Neural crest cell (in vitro differentiated cells): ENCODE data around the gene SRPK3. TPM values are rescaled to one million over a fixed set of nuclear protein-coding genes. Genes with fewer than 3 reads are reported as not detected.

Source experiments
- DNase-seq: peaks from one replicate; pipeline ENCODE4 v3.0.0; 2021; ENCODE audit warnings: low read depth, mixed read lengths, low spot score
- H3K27ac Mint-ChIP-seq: one replicate; pipeline ENCODE4 v1.8.0; 2021; ENCODE audit warnings: mild to moderate bottlenecking, mixed read lengths; ENCODE audit not compliant: unreplicated experiment
- H3K27me3 Mint-ChIP-seq: 2 replicates; pipeline ENCODE4 v1.8.0; 2021; ENCODE audit warnings: low read depth, mild to moderate bottlenecking, mixed read lengths
- H3K36me3 Mint-ChIP-seq: 2 replicates; pipeline ENCODE4 v1.8.0; 2021; ENCODE audit warnings: low read depth, mild to moderate bottlenecking, mixed read lengths
- H3K4me1 Mint-ChIP-seq: 2 replicates; pipeline ENCODE4 v1.8.0; 2021; ENCODE audit warnings: mixed read lengths
- H3K4me3 Mint-ChIP-seq: one replicate; pipeline ENCODE4 v1.8.0; 2021; ENCODE audit warnings: mild to moderate bottlenecking, mixed read lengths
- H3K9me3 Mint-ChIP-seq: 2 replicates; pipeline ENCODE4 v1.8.0; 2021; ENCODE audit warnings: mixed read lengths
- total RNA-seq: library from RNA; stranded (reverse); gene quantifications from 2 replicates; pipeline ENCODE4 v1.2.1, GENCODE V29; 2021
- TF ChIP-seq, protein P1 (sequence below): fragments of 200-600 bp; sonication (generic); conservative IDR thresholded peaks from 2 replicates; pipeline ENCODE4 v1.5.0; 2021; ENCODE audit warnings: antibody characterized with exemption, mild to moderate bottlenecking

The SRPK3 gene
- total RNA-seq, 1 donor from 2014 or later, result 0.14 TPM

DNA sequence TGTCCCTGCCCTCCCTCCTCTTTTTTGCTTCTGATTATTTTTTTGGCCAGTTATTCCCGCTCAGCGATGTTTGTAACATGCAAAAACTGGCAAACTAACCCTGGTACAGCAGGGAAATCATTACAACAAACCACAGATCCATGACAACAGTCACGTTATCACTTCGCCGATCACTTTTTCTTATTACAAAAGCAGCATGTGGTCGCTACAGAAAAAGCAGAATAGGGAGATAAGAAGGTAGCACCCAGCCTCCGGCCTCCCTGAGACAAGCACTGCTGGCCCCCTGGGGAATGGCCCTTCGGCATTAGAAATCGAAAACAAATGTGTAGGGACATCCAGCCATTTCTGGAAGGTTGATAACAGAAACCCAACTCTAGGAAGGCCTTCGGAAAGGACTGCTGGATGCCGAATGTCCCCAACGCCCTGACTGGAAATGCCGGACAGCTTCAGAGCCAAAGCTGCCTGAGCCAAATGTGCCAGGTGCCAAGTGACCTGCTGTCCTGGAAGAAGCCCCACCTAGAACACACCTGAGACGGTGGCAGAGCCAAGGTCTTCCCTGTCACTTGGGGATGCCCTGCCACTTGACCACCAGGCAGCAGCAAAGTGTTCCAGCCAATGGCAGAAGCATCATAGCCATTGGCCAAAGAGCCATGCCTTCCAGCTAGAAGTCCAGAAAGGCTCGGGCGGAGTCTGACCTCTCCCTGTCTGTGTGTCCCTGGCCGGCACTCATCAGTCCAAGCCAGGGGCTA is 10.4 kb downstream of the SRPK3 start:
- peaks cover 14% of the 10 kb centered on the region for H3K4me1 Mint-ChIP-seq
- H3K27me3 Mint-ChIP-seq, result no peaks in the 10 kb centered on the region
- TF ChIP-seq, protein P1, sequence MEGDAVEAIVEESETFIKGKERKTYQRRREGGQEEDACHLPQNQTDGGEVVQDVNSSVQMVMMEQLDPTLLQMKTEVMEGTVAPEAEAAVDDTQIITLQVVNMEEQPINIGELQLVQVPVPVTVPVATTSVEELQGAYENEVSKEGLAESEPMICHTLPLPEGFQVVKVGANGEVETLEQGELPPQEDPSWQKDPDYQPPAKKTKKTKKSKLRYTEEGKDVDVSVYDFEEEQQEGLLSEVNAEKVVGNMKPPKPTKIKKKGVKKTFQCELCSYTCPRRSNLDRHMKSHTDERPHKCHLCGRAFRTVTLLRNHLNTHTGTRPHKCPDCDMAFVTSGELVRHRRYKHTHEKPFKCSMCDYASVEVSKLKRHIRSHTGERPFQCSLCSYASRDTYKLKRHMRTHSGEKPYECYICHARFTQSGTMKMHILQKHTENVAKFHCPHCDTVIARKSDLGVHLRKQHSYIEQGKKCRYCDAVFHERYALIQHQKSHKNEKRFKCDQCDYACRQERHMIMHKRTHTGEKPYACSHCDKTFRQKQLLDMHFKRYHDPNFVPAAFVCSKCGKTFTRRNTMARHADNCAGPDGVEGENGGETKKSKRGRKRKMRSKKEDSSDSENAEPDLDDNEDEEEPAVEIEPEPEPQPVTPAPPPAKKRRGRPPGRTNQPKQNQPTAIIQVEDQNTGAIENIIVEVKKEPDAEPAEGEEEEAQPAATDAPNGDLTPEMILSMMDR, result no peak
- peak overlapping the region; percentile 38 for H3K4me3 Mint-ChIP-seq
- peaks cover 4% of the 10 kb centered on the region for H3K36me3 Mint-ChIP-seq
- no peaks in the 10 kb centered on the region for H3K9me3 Mint-ChIP-seq
- DNase-seq, result no peak
- no peak overlapping the region for H3K27ac Mint-ChIP-seq

DNA sequence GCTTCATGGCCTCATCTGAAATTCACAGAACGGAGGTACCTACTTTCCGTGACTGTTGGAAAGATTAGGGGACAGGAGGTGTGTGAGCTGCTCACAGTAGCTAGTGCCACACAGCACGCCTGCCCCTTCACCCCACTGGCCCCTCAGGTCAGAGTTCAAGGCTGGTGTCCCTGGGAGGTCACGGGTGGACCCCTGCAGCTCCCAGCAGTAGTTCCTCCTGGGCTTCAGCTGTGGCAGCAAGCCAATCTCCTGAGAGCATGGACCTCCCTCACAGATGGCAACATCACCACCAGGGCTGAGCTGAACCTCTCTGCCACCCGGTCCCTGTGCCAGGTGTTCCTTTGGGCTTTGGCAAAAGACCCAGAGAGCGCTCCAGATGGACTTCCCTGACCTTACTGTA is 11.5 kb downstream of the SRPK3 start:
- DNase-seq, result no peak
- no peak overlapping the region for H3K27ac Mint-ChIP-seq
- H3K36me3 Mint-ChIP-seq, result peaks cover 4% of the 10 kb centered on the region
- H3K4me1 Mint-ChIP-seq, result peaks cover 15% of the 10 kb centered on the region
- TF ChIP-seq, protein P1, result no peak
- no peak overlapping the region for H3K4me3 Mint-ChIP-seq
- H3K27me3 Mint-ChIP-seq, result no peaks in the 10 kb centered on the region
- H3K9me3 Mint-ChIP-seq, result no peaks in the 10 kb centered on the region

DNA sequence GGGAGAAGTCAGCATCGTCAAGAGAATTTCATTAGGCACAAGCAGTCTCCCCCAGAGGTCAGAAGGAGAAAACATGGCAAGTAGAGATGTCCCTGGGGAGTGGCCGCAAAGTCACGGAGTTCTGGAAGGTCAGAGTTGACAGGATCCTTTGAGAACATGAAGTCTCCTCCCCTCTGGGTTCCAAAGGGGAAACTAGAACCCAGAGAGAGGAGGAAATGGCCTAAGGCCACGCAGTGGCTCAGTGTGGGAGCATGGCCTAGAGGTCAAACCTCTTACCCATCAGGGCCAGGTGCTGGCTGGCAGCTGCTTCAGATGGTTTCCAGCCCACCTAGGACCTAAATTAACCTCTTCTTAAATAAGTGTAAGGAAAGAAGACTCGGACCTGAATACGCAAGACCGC is 12.4 kb downstream of the SRPK3 start:
- TF ChIP-seq, protein P1, result no peak
- DNase-seq, result no peak
- H3K4me3 Mint-ChIP-seq, result peak overlapping the region; percentile 94
- peaks cover 2% of the 10 kb centered on the region for H3K36me3 Mint-ChIP-seq
- H3K27ac Mint-ChIP-seq, result no peak overlapping the region
- no peaks in the 10 kb centered on the region for H3K9me3 Mint-ChIP-seq
- peaks cover 15% of the 10 kb centered on the region for H3K4me1 Mint-ChIP-seq
- H3K27me3 Mint-ChIP-seq, result no peaks in the 10 kb centered on the region

DNA sequence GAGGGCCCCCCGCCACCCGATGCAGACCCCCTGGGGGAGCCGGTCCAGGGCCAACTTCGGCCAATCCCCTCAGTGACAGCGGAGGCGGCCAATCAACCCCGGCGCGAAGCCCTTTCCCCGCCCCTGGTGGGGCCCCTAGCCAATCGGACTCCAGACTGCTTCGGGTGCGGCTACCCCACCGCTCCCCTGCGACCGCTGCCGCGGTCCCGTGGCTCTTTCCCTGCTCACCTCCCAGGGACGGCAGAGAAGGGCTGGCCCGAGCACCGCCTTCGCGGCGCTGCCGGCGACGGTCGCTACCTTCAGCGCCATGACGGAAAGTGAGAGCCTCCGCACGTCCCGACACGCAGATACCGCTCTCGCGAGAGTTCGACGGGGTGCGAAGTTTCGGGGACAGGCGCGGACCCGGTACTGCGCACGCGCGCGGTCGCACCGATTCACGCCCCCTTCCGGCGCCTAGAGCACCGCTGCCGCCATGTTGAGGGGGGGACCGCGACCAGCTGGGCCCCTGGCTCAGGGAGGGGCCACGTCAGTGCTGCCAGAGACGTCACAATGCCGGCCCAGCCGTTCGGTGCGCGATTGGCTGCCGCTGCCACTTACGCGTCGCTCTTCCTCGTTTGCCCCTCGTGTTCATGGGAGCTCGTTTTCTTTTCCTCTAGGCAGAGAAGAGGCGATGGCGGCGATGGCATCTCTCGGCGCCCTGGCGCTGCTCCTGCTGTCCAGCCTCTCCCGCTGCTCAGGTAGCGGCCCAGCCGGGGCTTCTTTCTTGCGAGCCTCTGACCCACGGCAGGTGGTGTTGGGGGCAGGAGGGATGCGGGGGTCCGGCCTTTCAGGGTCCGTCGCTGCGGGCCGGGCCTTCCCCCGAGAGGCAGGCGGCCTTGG is 13.4 kb downstream of the SRPK3 start, which contains the start of the genes IDH3G and SSR4:
IDH3G (minus strand) TSS at position 358 of the 879 bp plus-strand sequence; CDS start at position 309, 49 bp downstream.
SSR4 (plus strand) TSS at position 651 of the 879 bp plus-strand sequence; CDS start at position 671, 20 bp downstream.
- TF ChIP-seq, protein P1, result no peak
- Mint-ChIP-seq H3K27ac (peak within 1 kb of the TSS; percentile 97), H3K36me3 (peaks cover 2% of the 10 kb centered on the region), H3K4me1 (peaks cover 15% of the 10 kb centered on the region), H3K4me3 (peak within 1 kb of the TSS; percentile 94), H3K9me3 (no peaks in the 10 kb centered on the region), H3K27me3 (no peaks in the 10 kb centered on the region)
- DNase-seq, result peak; percentile 87

DNA sequence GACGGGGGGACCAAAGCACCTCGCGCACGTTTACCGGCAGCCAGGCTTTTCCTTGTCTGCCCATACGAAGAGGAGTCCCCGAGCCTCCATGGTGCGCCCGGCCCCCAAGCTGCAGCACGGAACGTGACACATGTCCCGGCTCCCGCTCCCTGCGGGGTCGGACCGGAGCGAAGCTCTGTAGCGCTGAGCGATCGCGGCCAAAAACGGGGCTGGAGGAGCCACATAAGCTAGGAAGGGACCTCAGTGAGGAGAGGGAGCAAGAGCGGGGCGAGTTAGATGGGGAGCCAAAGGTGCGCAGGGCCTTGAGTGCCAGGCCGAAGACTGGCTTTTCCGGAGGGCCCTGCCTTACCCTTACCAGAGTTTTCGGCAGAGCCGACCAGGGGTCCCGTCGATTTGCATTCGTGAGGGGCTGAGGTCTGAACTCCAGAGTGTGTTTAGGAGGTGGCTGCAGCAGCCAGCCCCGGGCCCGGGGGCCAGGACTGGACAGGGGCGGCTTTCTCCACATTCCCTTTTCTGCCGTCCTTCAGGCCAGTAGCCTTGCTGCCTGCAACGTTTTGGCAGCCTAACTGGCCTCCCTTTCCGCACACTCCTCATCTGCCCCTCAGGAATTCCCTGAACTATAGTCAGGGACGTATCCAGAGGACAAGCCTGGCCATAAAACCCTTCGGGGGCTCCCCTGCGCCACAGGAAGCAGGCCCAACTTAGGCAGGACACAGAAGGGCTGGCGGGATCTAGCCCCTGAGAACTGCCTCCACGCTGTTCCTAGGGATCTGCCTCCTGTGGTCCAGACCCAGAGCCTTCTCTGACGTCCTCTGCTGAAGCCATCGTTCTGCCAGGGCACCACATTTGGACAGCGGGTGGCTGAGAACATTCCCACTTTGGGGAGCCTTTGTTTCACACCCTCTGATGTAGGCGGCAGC is 14.3 kb downstream of the SRPK3 start:
- no peak for DNase-seq
- peak overlapping the region; percentile 94 for H3K4me3 Mint-ChIP-seq
- TF ChIP-seq, protein P1, result no peak
- no peaks in the 10 kb centered on the region for H3K9me3 Mint-ChIP-seq
- peaks cover 15% of the 10 kb centered on the region for H3K4me1 Mint-ChIP-seq
- peak overlapping the region; percentile 97 for H3K27ac Mint-ChIP-seq
- peaks cover 2% of the 10 kb centered on the region for H3K36me3 Mint-ChIP-seq
- H3K27me3 Mint-ChIP-seq, result no peaks in the 10 kb centered on the region
